ENCODE results near the gene SLC7A5.

DNA sequence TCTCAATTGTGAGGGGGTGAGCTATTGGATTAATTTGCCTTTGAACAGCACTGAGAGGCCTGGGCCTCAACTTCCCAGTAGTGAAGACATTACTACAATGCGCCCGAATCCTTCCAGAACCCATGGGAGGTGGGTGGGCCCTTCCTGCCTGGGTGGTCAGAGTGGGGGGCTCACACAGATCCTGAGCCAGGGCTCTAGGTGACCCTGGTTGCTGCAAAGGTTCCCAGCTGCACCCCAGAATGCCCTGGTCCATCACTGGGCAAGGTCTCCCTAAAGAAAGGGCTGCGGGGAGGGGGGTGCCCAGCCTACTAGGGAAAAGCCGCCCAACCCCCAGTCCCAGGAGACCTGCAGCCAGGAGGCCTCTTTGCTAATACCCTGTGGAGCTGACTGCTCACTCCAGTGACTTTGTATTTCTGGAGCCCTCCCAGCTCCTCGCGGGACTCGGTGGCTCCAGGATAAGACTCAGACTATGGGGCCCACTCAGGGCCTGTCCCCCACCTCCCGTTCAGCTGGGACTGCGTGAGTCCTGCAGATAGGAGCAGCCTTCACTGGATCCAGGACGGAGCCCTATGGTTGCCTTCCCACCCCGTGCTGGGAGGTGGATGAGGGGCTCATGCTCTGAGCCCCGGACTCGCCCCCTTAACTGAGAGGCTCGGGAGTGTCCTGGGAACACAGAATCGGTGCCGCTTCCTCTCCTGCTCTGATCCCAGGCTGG, 40.2 kb downstream of the SLC7A5 start:
- TF ChIP-seq POLR2AphosphoS5 (IDR thresholded peaks at IDR 0.05; ENCODE audit: low read depth, low read length) = no peak; the same call in 1 of the 2 replicates
- peak; percentile 50 for TF ChIP-seq POLR2A (IDR thresholded peaks at IDR 0.05; ENCODE audit: low read depth, low read length)
- no peak for TF ChIP-seq TAF1 (IDR thresholded peaks at IDR 0.05; ENCODE audit: low read depth, low read length)
- TF ChIP-seq SPI1 (IDR thresholded peaks at IDR 0.05; ENCODE audit: low read depth, low read length) = no peak
- no peak for TF ChIP-seq PAX5 (IDR thresholded peaks at IDR 0.05; ENCODE audit: insufficient read depth, low read length, severe bottlenecking)
